ENCODE measurements around the gene ENPP7.

ENPP7 gene

GRCh38 chr17:79761894-79762589 is 31.3 kb downstream of the ENPP7 start:
- TF ChIP-seq RAD21 (IDR thresholded peaks at IDR 0.05; ENCODE audit: low read depth) (no peak), MAX (IDR thresholded peaks at IDR 0.05) (no peak), EGR1 (IDR thresholded peaks at IDR 0.05) (no peak)

- TF ChIP-seq NFIC (IDR thresholded peaks at IDR 0.05) (no peak), YY1 (IDR thresholded peaks at IDR 0.05; ENCODE audit: low read depth) (no peak), RAD21 (IDR thresholded peaks at IDR 0.05; ENCODE audit: low read depth) (no peak), MAX (IDR thresholded peaks at IDR 0.05) (no peak), TAF1 (IDR thresholded peaks at IDR 0.05; ENCODE audit: low read depth) (no peak)
- TF ChIP-seq, protein P1, sequence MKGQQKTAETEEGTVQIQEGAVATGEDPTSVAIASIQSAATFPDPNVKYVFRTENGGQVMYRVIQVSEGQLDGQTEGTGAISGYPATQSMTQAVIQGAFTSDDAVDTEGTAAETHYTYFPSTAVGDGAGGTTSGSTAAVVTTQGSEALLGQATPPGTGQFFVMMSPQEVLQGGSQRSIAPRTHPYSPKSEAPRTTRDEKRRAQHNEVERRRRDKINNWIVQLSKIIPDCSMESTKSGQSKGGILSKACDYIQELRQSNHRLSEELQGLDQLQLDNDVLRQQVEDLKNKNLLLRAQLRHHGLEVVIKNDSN (IDR thresholded peaks at IDR 0.05), result no peak
These were observed 35.0 kb downstream of the ENPP7 start for GRCh38 chr17:79765708-79766107.

- TF ChIP-seq MAX (IDR thresholded peaks at IDR 0.05), result no peak
- no peak for TF ChIP-seq TAF1 (IDR thresholded peaks at IDR 0.05; ENCODE audit: low read depth)
- no peak for TF ChIP-seq EP300 (IDR thresholded peaks at IDR 0.05; ENCODE audit: borderline replicate concordance)
- no peak for TF ChIP-seq CEBPB (IDR thresholded peaks at IDR 0.05)
- TF ChIP-seq, protein P1 (IDR thresholded peaks at IDR 0.05), result no peak
These were observed 39.1 kb downstream of the ENPP7 start for GRCh38 chr17:79769570-79770506.

DNA sequence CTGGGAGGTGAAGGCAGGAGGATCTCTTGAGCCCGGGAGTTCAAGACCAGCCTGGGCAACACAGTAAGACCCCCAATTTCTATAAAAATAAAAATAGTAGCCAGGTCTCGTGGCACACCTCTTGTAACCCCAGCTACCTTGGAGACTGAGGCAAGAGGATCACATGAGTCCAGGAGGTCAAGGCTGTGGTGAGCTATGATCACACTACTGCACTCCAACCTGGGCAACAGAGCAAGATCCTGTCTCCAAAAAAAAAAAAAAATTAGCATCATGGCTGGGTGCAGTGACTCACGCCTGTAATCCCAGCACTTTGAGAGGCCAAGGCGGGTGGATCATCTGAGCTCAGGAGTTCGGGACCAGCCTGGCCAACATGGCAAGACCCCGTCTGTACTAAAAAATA is 40.5 kb downstream of the ENPP7 start:
- TF ChIP-seq TCF12 (IDR thresholded peaks at IDR 0.05; ENCODE audit: low read depth), result no peak
- no peak for TF ChIP-seq CREB1 (IDR thresholded peaks at IDR 0.05; ENCODE audit: low read depth)
- TF ChIP-seq NFIC (IDR thresholded peaks at IDR 0.05), result no peak
- TF ChIP-seq EP300 (IDR thresholded peaks at IDR 0.05; ENCODE audit: borderline replicate concordance), result no peak
- TF ChIP-seq FOXM1 (IDR thresholded peaks at IDR 0.05; ENCODE audit: borderline replicate concordance, low read depth), result no peak
- TF ChIP-seq YY1 (IDR thresholded peaks at IDR 0.05; ENCODE audit: low read depth), result no peak
- no peak for TF ChIP-seq TEAD4 (IDR thresholded peaks at IDR 0.05)
- no peak for TF ChIP-seq TAF1 (IDR thresholded peaks at IDR 0.05; ENCODE audit: low read depth)
- TF ChIP-seq CEBPB (IDR thresholded peaks at IDR 0.05), result no peak
- TF ChIP-seq EGR1 (IDR thresholded peaks at IDR 0.05), result no peak
- TF ChIP-seq MAX (IDR thresholded peaks at IDR 0.05), result no peak
- no peak for TF ChIP-seq RAD21 (IDR thresholded peaks at IDR 0.05; ENCODE audit: low read depth)
- TF ChIP-seq, protein P1 (IDR thresholded peaks at IDR 0.05), result no peak

- TF ChIP-seq NFIC (IDR thresholded peaks at IDR 0.05), result no peak
- no peak for TF ChIP-seq EGR1 (IDR thresholded peaks at IDR 0.05)
- TF ChIP-seq TAF1 (IDR thresholded peaks at IDR 0.05; ENCODE audit: low read depth), result no peak
- no peak for TF ChIP-seq RAD21 (IDR thresholded peaks at IDR 0.05; ENCODE audit: low read depth)
- TF ChIP-seq CREB1 (IDR thresholded peaks at IDR 0.05; ENCODE audit: low read depth), result no peak
- TF ChIP-seq TCF12 (IDR thresholded peaks at IDR 0.05; ENCODE audit: low read depth), result no peak
- TF ChIP-seq EP300 (IDR thresholded peaks at IDR 0.05; ENCODE audit: borderline replicate concordance), result no peak
- TF ChIP-seq, protein P1 (IDR thresholded peaks at IDR 0.05), result no peak
- TF ChIP-seq ZBTB7A (IDR thresholded peaks at IDR 0.05; ENCODE audit: low read depth), result no peak
- TF ChIP-seq TEAD4 (IDR thresholded peaks at IDR 0.05), result no peak
- no peak for TF ChIP-seq MAX (IDR thresholded peaks at IDR 0.05)
- TF ChIP-seq, protein P2, sequence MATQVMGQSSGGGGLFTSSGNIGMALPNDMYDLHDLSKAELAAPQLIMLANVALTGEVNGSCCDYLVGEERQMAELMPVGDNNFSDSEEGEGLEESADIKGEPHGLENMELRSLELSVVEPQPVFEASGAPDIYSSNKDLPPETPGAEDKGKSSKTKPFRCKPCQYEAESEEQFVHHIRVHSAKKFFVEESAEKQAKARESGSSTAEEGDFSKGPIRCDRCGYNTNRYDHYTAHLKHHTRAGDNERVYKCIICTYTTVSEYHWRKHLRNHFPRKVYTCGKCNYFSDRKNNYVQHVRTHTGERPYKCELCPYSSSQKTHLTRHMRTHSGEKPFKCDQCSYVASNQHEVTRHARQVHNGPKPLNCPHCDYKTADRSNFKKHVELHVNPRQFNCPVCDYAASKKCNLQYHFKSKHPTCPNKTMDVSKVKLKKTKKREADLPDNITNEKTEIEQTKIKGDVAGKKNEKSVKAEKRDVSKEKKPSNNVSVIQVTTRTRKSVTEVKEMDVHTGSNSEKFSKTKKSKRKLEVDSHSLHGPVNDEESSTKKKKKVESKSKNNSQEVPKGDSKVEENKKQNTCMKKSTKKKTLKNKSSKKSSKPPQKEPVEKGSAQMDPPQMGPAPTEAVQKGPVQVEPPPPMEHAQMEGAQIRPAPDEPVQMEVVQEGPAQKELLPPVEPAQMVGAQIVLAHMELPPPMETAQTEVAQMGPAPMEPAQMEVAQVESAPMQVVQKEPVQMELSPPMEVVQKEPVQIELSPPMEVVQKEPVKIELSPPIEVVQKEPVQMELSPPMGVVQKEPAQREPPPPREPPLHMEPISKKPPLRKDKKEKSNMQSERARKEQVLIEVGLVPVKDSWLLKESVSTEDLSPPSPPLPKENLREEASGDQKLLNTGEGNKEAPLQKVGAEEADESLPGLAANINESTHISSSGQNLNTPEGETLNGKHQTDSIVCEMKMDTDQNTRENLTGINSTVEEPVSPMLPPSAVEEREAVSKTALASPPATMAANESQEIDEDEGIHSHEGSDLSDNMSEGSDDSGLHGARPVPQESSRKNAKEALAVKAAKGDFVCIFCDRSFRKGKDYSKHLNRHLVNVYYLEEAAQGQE (IDR thresholded peaks at IDR 0.05; ENCODE audit: low read depth), result no peak
These were observed 43.8 kb downstream of the ENPP7 start for GRCh38 chr17:79774561-79774975.

GRCh38 chr17:79775632-79776031 is 44.9 kb downstream of the ENPP7 start:
- TF ChIP-seq, protein P1 (IDR thresholded peaks at IDR 0.05), result no peak
- TF ChIP-seq EGR1 (IDR thresholded peaks at IDR 0.05), result no peak

Measured in Ishikawa (cell line).